Panc1 (cell line): ENCODE measurements around the gene CRY2. TPM values are rescaled to one million over a fixed set of nuclear protein-coding genes. Genes with fewer than 3 reads are reported as not detected.

Source experiments
- ATAC-seq: fragments of 200-7000 bp; cut with Tn5 transposase; 2 replicates; pipeline ENCODE4 v1.9.1; 2020; ENCODE audit warnings: mild to moderate bottlenecking, moderate library complexity
- BruUV-seq: library from RNA; stranded (reverse); fragments of 400-500 nt; replicated peaks from 2 replicates; lab custom pipeline; 2021; lab: Mats Ljungman, UMichigan
- CTCF ChIA-PET: fragments of 300-600 bp; sonication (Branson Sonifier 250); formaldehyde crosslinking; loops from one replicate; lab custom pipeline; 2022; ENCODE audit warnings: antibody characterized with exemption; lab: Charles Lee
- POLR2A ChIA-PET: fragments of 300-600 bp; sonication (Branson Sonifier 250); formaldehyde crosslinking; loops from one replicate; lab custom pipeline; 2022; ENCODE audit warnings: antibody characterized with exemption; lab: Charles Lee
- DNase-seq: peaks from one replicate; pipeline ENCODE4 v3.0.0-alpha.2; 2010; ENCODE audit warnings: low read depth, low spot score
- H3K27ac ChIP-seq: 2 replicates; pipeline ENCODE4 v1.5.1; 2011; ENCODE audit warnings: mild to moderate bottlenecking, low read length, inconsistent platforms
- H3K27me3 ChIP-seq: fragments of 200-500 bp; sonication (Bioruptor generic); 2 replicates; pipeline ENCODE4 v1.6.0; 2014; ENCODE audit warnings: low read length, inconsistent platforms; ENCODE audit not compliant: control insufficient read depth, insufficient read depth
- H3K36me3 ChIP-seq: fragments of 200-500 bp; sonication (Bioruptor generic); 2 replicates; pipeline ENCODE4 v1.5.1; 2014; ENCODE audit warnings: inconsistent platforms, mild to moderate bottlenecking, low read length, moderate library complexity; ENCODE audit not compliant: control insufficient read depth, insufficient read depth
- H3K4me1 ChIP-seq: 2 replicates; pipeline ENCODE4 v1.5.1; 2011; ENCODE audit warnings: inconsistent platforms, mild to moderate bottlenecking, low read length, moderate library complexity; ENCODE audit not compliant: control insufficient read depth, insufficient read depth
- H3K4me3 ChIP-seq, 2 experiments: 2 replicates each; pipeline ENCODE4 v1.5.1; 2011 to 2012; ENCODE audit warnings: low read depth in 2 of 2, low read length in 2 of 2, mild to moderate bottlenecking in 2 of 2, inconsistent platforms in 1 of 2, moderate library complexity in 1 of 2
- H3K9me3 ChIP-seq: fragments of 200-500 bp; sonication (Bioruptor generic); 2 replicates; pipeline ENCODE4 v1.5.1; 2014; ENCODE audit warnings: low read depth, mild to moderate bottlenecking, inconsistent platforms, low read length, moderate library complexity; ENCODE audit not compliant: control insufficient read depth, insufficient read depth
- CTCF ChIP-seq: fragments of 450-650 bp; IDR thresholded peaks from 2 replicates; pipeline ENCODE4 v1.5.1; 2017; ENCODE audit warnings: mild to moderate bottlenecking
- POLR2AphosphoS5 ChIP-seq: IDR thresholded peaks from 2 replicates; pipeline ENCODE4 v1.6.1; 2012; ENCODE audit warnings: mild to moderate bottlenecking, low read depth, low read length, moderate library complexity
- REST ChIP-seq, 2 experiments: IDR thresholded peaks; 2 replicates each; pipeline ENCODE4 v1.6.1; 2011 to 2012; ENCODE audit warnings: low read depth in 2 of 2, control low read depth in 1 of 2, low read length in 1 of 2, mild to moderate bottlenecking in 1 of 2, moderate library complexity in 1 of 2; ENCODE audit not compliant: insufficient read depth in 1 of 2
- SIN3A ChIP-seq: IDR thresholded peaks from 2 replicates; pipeline ENCODE4 v1.6.1; 2012; ENCODE audit warnings: low read depth, mild to moderate bottlenecking, low read length, moderate library complexity, borderline replicate concordance; ENCODE audit not compliant: insufficient read depth
- TCF7L2 ChIP-seq: IDR thresholded peaks from 2 replicates; pipeline ENCODE4 v1.6.1; 2011; ENCODE audit warnings: mild to moderate bottlenecking, low read depth, low read length, inconsistent platforms
- in situ Hi-C: cut with HindIII; loops from 2 replicates; pipeline ENCODE4 v1.10.0; 2016; ENCODE audit warnings: low sequenced_read_pairs, low pct_unique_long_range_greater_than_20kb
- intact Hi-C: fragments of 100-400 bp; cut with micrococcal nuclease; formaldehyde crosslinking; loops from one replicate; pipeline ENCODE4 v1.10.0; 2022; ENCODE audit not compliant: unreplicated experiment
- total RNA-seq: library from RNA; stranded (reverse); gene quantifications from one replicate; pipeline ENCODE4 v1.2.1, GENCODE V29; 2021; ENCODE audit not compliant: unreplicated experiment

CRY2 gene
- total RNA-seq, 1 experiment from 2014 or later = 14.6 TPM

- in situ Hi-C loops = no loop called here
- POLR2A ChIA-PET = no interaction called here
- Histone ChIP-seq H3K9me3 (no peaks in the 10 kb centered on the region), H3K36me3 (no peaks in the 10 kb centered on the region; the same call in 1 of the 2 replicates), H3K4me1 (no peaks in the 10 kb centered on the region), H3K4me3 (no peak overlapping the region), H3K27ac (no peak overlapping the region), H3K27me3 (no peaks in the 10 kb centered on the region)
- no TSS peak for BruUV-seq
- CTCF ChIA-PET = interaction anchor here (0.6 to 0.7 kb wide), 3 partner anchors 35 to 380 kb away, joined by 3 to 6 read pairs (median 3); partner anchors contain the start of gene CRY2
- DNase-seq (no peak), ATAC-seq (no peak)
- no peak for TF ChIP-seq REST (IDR thresholded peaks at IDR 0.05; ENCODE audit: insufficient read depth in 1 of 2, low read depth in 2 of 2, low read length in 1 of 2)
- TF ChIP-seq SIN3A = no peak
- no peak for TF ChIP-seq TCF7L2
- no peak for TF ChIP-seq CTCF
- no peak for TF ChIP-seq POLR2AphosphoS5
- intact Hi-C loops = no loop called here
These were observed 82.3 kb downstream of the CRY2 start for GRCh38 chr11:45929486-45930030.

GRCh38 chr11:45930031-45930794, 82.9 kb downstream of the CRY2 start:
- no TSS peak for BruUV-seq
- ATAC-seq (no peak), DNase-seq (no peak)
- in situ Hi-C loops (no loop called here), intact Hi-C loops (no loop called here)
- Histone ChIP-seq H3K4me1 (no peaks in the 10 kb centered on the region), H3K27ac (no peak overlapping the region), H3K9me3 (no peaks in the 10 kb centered on the region), H3K36me3 (peaks cover 4% of the 10 kb centered on the region; the same call in 1 of the 2 replicates), H3K4me3 (no peak overlapping the region), H3K27me3 (no peaks in the 10 kb centered on the region)
- ChIA-PET POLR2A (no interaction called here), CTCF (interaction anchor here (0.6 to 0.7 kb wide), 2 partner anchors 83 to 380 kb away, joined by 3 to 6 read pairs; partner anchors contain the start of gene CRY2)
- TF ChIP-seq CTCF (no peak), TCF7L2 (no peak), REST (IDR thresholded peaks at IDR 0.05; ENCODE audit: insufficient read depth in 1 of 2, low read depth in 2 of 2, low read length in 1 of 2) (no peak), SIN3A (no peak), POLR2AphosphoS5 (no peak)
